GM19468 (cell line): ENCODE data around the gene PDE1C.

Experiments
- ATAC-seq: cut with Tn5 transposase; IDR thresholded peaks from one replicate; pipeline ENCODE4 v1.9.1; 2021; ENCODE audit warnings: mild to moderate bottlenecking, moderate library complexity, moderate number of reproducible peaks; ENCODE audit not compliant: unreplicated experiment; ENCODE audit errors: extremely low read depth

PDE1C gene

DNA sequence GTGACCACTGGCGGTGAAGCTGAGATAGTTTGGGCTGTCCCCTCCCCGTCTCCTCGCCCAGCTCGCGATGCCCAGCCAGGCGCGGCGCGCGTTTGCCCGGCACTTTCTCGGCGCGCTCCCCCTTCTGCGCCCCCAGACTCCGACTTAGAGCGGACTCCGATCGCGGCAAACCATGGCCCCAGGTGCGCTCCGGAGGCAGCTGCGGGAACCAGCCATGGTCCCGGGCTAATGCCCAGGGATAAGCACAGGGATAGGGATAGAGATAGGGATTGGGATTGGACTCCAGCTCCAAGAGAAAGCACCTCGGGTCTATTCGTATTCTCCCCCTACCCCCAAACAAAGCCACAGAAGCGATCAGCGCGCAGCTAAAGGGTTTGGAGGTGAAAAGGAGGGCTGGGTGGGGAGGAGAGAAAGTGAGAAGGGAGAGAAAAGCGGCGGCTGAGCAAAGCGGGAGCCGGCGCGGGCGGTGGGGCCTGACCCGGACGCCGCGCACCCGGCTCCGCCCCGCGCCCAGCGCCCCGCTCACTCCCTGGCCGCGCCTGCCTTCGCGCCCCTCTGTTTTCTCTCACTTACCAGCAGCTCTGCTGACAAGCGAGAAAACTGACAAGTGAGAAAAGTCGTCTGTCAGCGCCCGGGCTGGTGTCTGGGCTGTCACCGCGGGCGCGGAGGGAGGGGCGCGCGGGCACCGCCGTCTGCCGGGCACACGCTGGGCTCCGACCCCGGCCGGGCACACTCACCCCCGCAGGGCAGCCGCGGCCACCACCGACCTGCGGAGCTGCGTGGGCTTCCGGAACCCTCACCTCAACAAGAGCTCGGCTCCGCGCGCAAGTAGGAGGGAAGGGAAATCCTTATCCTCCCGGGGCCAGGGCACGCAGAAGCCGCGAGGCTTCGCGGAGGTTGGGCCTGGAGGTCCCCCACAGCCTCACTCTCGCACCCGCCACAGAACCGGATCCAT is at the start of gene PDE1C:
TSS of gene PDE1C (minus strand) at position 2 of the 955 bp plus-strand sequence.
- ATAC-seq: no peak

DNA sequence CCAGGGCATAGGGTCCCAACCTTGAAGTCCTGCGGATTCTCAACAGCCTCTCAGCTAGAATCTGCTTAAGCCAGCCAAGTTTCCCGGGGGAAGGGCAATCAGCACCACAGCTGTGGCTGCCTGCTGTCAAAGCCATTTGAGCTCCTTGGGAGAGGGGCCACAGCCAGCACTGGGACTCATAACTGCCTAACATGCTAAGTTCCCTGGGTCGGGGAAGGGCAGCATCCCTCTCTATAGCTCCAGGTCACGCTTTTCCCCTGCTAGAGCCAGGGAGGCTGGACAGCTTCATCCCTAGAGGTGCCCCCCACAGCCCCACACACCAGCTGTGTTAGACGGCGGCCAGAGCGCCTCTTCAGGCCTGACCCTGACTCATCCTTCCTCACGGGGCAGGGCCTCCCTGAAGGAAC is 49.6 kb upstream of the PDE1C start:
- ATAC-seq: no peak

DNA sequence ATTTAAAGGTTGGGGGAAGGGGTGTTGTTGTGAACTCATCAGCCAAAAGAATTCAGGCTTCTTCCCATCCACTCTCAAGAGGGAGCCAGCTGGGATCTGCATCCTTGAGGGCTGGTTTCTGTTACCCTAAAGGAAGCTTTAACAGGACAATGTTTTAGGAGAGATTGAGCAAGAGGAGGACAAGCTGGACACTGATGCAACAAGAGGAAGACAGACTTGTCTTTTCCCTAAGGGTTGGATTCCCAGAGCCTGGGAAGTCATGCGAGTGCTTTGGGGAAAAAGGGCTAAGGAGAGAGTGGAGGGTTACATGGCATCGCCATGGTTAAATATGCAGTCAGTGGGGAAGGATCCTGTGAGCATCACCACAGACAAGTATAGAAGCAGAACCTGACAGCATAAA is 47.6 kb upstream of the PDE1C start:
- ATAC-seq: no peak

- ATAC-seq: no peak
These were observed 46.2 kb upstream of the PDE1C start for GRCh38 chr7:32116436-32116835.

- ATAC-seq: no peak
These were observed 45.6 kb upstream of the PDE1C start for GRCh38 chr7:32115831-32116230.

- ATAC-seq: no peak
These were observed 38.4 kb upstream of the PDE1C start for GRCh38 chr7:32108651-32109050.

GRCh38 chr7:32104766-32105165 is 34.6 kb upstream of the PDE1C start:
- no peak for ATAC-seq

GRCh38 chr7:32103361-32103760 is 33.2 kb upstream of the PDE1C start:
- ATAC-seq: no peak

DNA sequence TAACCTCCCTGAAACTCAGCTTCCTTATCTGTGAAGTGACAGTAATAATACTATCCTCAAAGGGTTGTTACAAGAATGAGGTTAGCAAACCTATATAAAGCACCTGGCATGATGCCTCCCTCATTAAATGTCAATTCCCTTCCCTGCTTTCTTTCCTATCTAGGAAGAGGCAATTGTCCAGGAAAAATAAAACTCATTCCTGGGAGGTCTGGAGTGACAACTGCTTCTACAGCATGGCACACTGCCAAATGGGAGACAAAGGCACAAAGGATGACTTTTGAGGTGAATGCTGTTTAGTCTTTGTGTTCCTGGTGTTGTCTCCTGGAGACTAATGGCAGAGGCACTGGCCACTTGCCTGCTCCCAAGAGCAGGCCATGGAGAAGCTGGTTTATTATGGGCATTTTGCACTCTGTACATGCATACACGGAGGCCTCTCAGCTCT is 32.2 kb upstream of the PDE1C start:
- no peak for ATAC-seq

GRCh38 chr7:32100407-32100907 is 30.2 kb upstream of the PDE1C start:
- ATAC-seq: no peak

DNA sequence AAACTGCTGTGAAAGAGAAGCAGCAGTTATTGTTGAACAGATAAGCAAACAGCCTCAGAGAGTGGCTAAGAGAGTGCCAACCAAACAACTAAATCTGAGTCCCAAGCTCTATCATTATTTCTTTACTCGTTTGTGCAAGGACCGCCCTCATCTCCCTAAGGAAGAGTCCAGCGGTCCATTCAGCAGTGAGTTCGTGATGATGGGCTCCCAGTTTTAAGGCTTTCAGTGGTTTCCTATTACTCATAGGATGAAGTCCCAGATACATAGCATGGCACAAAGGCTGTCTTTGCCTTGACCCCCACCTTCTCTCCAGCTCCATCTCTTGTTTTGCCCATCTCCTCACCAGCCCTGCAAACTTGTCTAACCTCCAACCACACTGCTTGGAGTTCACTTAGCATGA is 24.3 kb upstream of the PDE1C start:
- ATAC-seq: no peak

GRCh38 chr7:32093415-32094408 is 23.5 kb upstream of the PDE1C start:
- no peak for ATAC-seq

GRCh38 chr7:32092346-32092745 is 22.1 kb upstream of the PDE1C start:
- ATAC-seq: no peak

DNA sequence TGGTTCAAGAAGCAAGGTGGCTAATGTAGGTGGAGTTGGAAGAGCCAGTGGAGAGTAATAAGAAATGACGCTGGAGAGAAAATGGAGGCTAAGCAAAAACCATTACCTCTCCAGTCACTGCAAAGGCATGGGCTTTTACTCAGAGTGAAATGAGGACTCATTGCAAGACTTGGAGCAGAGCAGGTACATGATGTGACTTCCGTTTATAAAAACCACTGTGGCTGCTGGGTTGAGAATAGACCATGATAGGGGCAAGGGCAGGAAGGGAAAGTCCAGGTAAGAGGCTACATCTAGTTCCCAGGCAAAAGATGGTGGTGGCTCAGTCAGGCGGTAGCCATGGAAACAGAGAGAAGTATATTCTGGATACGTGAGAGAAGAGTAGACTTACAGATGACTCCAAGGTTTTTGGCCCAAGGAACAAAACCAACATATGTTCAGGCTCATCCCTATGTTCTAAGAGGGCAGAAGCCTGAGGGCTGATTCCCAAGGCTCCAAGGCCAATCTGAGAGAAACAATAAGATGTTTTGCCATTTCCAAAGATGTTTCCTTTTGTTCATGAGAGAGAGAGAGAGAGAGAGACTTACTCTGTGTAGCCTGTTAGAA is 21.5 kb upstream of the PDE1C start:
- no peak for ATAC-seq

DNA sequence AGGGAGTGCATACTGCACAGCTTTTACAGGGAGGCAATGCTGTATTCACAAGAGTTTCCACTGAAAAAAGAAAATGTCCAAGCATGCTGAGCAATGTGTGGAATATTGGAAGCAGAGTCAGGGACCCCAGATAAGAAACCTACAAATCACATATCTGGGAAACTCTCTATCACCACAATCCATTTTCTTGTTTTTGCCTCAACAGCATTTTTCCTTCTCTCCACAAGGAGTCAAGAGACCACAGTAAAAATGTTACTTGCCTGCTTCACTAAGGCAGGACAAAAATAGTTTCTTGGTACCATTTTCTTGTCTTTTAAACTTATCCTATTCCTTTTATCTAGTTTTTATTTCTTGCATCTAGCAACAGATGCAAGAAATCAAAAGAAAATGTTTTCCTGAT is 19.5 kb upstream of the PDE1C start:
- no peak for ATAC-seq

DNA sequence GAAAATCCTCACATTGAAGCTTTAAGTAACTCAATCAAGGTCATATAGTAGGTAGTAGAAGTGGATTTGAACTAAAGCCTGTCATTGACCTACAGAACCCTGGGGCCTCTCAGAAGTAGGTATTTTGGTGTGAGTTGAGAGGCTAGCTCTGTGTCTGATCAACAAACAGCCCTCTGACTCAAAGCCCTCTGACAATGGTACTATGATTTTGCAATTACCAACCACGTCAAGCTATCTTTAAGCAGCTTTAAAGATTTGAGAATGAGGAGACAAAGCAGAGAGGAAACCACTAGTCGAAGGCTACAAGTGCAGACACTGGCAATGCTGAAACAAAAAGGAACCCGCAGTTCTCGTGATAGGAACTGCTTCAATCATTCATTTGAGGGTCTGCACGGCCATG is 19.0 kb upstream of the PDE1C start:
- ATAC-seq: no peak

DNA sequence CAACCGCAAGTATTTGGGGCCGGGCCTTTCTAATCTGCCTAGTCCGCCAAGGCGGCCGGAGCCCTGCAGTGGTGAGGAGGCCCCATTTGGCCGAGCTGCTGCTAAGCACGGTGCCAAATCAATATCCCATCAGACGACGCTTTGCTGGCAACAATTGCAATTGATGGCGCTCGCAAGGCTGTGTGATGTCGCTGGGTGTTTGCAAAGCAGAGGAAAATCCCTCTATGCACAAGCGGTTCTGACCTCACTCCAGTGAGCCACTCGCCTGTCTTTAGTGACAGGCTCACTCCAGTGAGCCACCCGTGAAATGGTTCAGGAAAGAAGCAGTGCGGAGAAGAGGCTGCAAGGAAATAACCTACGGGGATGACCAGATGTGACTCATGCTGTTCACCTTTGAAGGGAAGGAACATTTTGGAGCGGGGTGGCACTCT is 18.3 kb upstream of the PDE1C start:
- ATAC-seq: no peak

- no peak for ATAC-seq
These were observed 9.3 kb upstream of the PDE1C start for GRCh38 chr7:32079510-32079909.

- no peak for ATAC-seq
These were observed 8.6 kb upstream of the PDE1C start for GRCh38 chr7:32078824-32079223.

DNA sequence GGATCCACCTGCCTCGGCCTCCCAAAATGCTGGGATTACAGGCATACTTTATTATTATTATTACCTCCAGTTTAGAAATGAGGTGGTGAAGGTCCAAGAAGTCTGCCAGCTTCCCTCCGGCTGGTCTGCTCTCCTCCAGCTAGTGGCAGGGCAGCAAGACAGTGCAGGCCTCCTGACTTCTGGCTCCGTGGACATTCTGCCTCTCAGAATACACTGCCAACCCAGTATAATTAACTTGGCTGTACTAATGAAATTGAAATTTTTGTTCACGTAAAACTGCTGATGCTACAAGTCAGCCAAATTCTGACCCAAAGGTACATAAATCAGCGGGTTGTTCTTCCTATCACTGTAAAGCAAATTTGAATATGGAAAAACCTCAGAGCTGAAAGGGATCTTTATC is 7.6 kb upstream of the PDE1C start:
- ATAC-seq: no peak
